GM13977 (cell line): Measurements from ENCODE around the gene ABHD4.

Experiments used
- DNase-seq: peaks from one replicate; pipeline ENCODE4 v3.0.0; 2012; ENCODE audit warnings: low spot score
- in situ Hi-C: fragments of 300-500 bp; cut with MboI; formaldehyde crosslinking; loops from one replicate; pipeline ENCODE4 v1.12.0; 2022; ENCODE audit warnings: low sequenced_read_pairs, low pct_unique_long_range_greater_than_20kb, mixed read lengths, inconsistent platforms; ENCODE audit not compliant: unreplicated experiment
- TF ChIP-seq, protein P1 (sequence below): IDR thresholded peaks from 2 replicates; pipeline ENCODE4 v1.5.1; 2012; ENCODE audit warnings: mild to moderate bottlenecking, control low read depth; ENCODE audit not compliant: insufficient read depth; ENCODE audit errors: extremely low read depth, missing control alignments

The ABHD4 gene

GRCh38 chr14:22557846-22558220, 40.3 kb upstream of the ABHD4 start:
- DNase-seq, result no peak
- TF ChIP-seq, protein P1, sequence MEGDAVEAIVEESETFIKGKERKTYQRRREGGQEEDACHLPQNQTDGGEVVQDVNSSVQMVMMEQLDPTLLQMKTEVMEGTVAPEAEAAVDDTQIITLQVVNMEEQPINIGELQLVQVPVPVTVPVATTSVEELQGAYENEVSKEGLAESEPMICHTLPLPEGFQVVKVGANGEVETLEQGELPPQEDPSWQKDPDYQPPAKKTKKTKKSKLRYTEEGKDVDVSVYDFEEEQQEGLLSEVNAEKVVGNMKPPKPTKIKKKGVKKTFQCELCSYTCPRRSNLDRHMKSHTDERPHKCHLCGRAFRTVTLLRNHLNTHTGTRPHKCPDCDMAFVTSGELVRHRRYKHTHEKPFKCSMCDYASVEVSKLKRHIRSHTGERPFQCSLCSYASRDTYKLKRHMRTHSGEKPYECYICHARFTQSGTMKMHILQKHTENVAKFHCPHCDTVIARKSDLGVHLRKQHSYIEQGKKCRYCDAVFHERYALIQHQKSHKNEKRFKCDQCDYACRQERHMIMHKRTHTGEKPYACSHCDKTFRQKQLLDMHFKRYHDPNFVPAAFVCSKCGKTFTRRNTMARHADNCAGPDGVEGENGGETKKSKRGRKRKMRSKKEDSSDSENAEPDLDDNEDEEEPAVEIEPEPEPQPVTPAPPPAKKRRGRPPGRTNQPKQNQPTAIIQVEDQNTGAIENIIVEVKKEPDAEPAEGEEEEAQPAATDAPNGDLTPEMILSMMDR, result no peak
- in situ Hi-C loops, result no loop called here

DNA sequence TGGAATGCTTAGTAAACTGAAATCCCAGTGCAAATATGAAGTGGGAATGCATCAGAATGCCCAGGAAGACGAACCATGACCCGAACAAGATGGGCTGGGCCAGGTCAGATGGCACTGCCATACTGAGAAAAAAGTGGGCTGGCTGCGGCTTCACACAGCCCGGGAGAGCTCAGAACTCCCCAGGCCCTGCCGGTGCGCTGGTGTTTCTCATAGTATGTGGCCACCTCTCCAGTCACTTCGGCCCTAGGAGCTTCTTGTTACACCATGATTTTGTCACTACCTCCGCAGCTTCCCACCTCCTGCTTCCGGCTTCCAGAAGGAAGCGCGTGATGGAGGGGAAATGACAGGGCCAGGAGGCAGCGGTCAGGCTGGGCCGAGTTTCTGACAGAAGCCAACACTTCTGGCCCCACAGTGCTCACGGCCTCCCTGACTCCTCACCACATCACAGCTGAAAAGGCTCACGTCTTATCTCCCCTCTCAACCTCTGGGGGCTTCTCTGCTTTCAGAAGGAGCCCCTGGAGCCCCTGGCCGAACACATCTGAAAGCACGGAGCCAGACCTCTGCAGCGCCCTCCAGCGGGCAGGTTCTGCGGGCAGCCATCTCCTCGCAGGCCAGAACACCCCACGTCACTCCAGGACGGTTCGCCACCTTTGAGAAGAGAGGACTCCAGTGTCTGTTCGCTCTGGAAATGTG, 39.7 kb upstream of the ABHD4 start:
- no peak for DNase-seq
- in situ Hi-C loops, result no loop called here
- TF ChIP-seq, protein P1, result no peak

DNA sequence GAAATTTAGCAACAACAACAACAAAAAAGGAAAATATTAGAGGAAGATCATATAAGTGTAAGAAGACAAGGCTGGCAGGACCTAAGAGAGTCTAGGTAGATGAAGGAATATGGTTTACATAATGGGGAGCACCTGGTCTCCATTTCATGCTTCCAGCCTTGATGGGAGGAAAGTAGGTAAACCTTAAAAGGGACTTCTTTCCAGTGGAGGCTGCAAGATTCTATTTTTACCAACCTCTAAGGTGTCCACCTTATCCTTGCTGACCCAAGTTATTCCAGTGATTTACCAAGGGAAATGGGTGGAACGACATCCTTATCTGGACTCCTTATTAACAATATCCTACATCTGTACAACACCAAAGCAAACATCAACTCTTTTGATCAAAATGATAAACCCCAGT, 39.1 kb upstream of the ABHD4 start:
- TF ChIP-seq, protein P1, result no peak
- in situ Hi-C loops, result no loop called here
- DNase-seq, result no peak

GRCh38 chr14:22560662-22561365, 37.3 kb upstream of the ABHD4 start:
- DNase-seq, result no peak
- in situ Hi-C loops, result loop anchor here (10.0 kb wide), 1 partner anchor 86 kb away; no protein-coding TSS in a partner anchor

DNA sequence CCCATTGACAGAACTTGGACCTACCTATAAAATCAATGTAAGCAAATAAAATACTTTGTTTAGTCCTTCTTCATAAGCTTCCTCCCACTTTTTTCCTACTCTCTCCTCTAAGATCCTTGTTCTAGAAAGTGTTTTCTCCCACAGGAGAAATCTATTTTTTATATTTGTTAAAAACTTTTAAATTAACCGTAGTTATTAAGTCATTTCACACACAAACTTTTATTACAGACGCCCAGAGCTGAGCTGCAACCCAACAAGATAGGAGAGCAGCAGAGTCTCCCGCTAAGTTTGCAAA, 36.8 kb upstream of the ABHD4 start:
- TF ChIP-seq, protein P1, result no peak
- in situ Hi-C loops, result loop anchor here (10.0 kb wide), 1 partner anchor 87 kb away; no protein-coding TSS in a partner anchor

More at GRCh38 chr14:22560662-22561365, 37.3 kb upstream of the ABHD4 start:
- TF ChIP-seq, protein P1, result no peak

GRCh38 chr14:22561661-22562579, 36.2 kb upstream of the ABHD4 start:
- TF ChIP-seq, protein P1, result no peak
- no peak for DNase-seq
- in situ Hi-C loops, result loop anchor here (10.0 kb wide), 1 partner anchor 87 kb away; no protein-coding TSS in a partner anchor

More for the DNA sequence above, 36.8 kb upstream of the ABHD4 start:
- no peak for DNase-seq
